GM23338 (cell line): ENCODE measurements around the gene UBXN11. TPM values are rescaled to one million over a fixed set of nuclear protein-coding genes. Genes with fewer than 3 reads are reported as not detected.

ENCODE experiments used
- ATAC-seq: fragments of 200-7000 bp; cut with Tn5 transposase; 3 replicates; pipeline ENCODE4 v1.9.1; 2020
- DNase-seq: peaks from one replicate; pipeline ENCODE4 v3.0.0-alpha.2; 2015; ENCODE audit warnings: low spot score
- H2AFZ ChIP-seq: fragments of 200-600 bp; sonication (generic); 2 replicates; pipeline ENCODE4 v1.8.0; 2016; ENCODE audit warnings: antibody characterized with exemption, mild to moderate bottlenecking, moderate library complexity
- H3F3A ChIP-seq: fragments of 200-600 bp; sonication (generic); replicated peaks from 2 replicates; pipeline ENCODE4 v1.8.0; 2017; ENCODE audit warnings: antibody characterized with exemption, mixed run types, low read depth
- H3K27ac ChIP-seq: fragments of 200-600 bp; sonication (generic); 2 replicates; pipeline ENCODE4 v1.6.1; 2016; ENCODE audit warnings: low read depth
- H3K27me3 ChIP-seq: fragments of 200-600 bp; sonication (generic); 2 replicates; pipeline ENCODE4 v1.8.0; 2016; ENCODE audit warnings: mild to moderate bottlenecking, mixed run types, moderate library complexity; ENCODE audit not compliant: insufficient read depth
- H3K36me3 ChIP-seq: fragments of 200-600 bp; sonication (generic); 2 replicates; pipeline ENCODE4 v1.8.0; 2016; ENCODE audit warnings: mild to moderate bottlenecking; ENCODE audit not compliant: insufficient read depth
- H3K4me1 ChIP-seq: fragments of 200-600 bp; sonication (generic); 2 replicates; pipeline ENCODE4 v1.8.0; 2016; ENCODE audit warnings: mild to moderate bottlenecking, moderate library complexity; ENCODE audit not compliant: insufficient read depth
- H3K4me2 ChIP-seq: fragments of 200-600 bp; sonication (generic); 2 replicates; pipeline ENCODE4 v1.7.1; 2017; ENCODE audit warnings: mixed run types
- H3K4me3 ChIP-seq: fragments of 200-600 bp; sonication (generic); 2 replicates; pipeline ENCODE4 v1.6.1; 2016; ENCODE audit warnings: mixed run types
- H3K79me2 ChIP-seq: fragments of 200-600 bp; sonication (generic); replicated peaks from 2 replicates; pipeline ENCODE4 v1.8.0; 2017; ENCODE audit warnings: mild to moderate bottlenecking; ENCODE audit not compliant: insufficient read depth
- H3K9me2 ChIP-seq: fragments of 200-600 bp; sonication (generic); 2 replicates; pipeline ENCODE4 v1.8.0; 2017; ENCODE audit not compliant: insufficient read depth
- H4K20me1 ChIP-seq: fragments of 200-600 bp; sonication (generic); replicated peaks from 2 replicates; pipeline ENCODE4 v1.8.0; 2017; ENCODE audit warnings: mild to moderate bottlenecking; ENCODE audit not compliant: insufficient read depth
- H3K27ac Mint-ChIP-seq: 2 replicates; pipeline ENCODE4 v1.8.0; 2020; ENCODE audit warnings: inconsistent platforms, mild to moderate bottlenecking, moderate library complexity, mixed read lengths
- H3K27me3 Mint-ChIP-seq: 3 replicates; pipeline ENCODE4 v1.8.0; 2022; ENCODE audit warnings: low read depth, mild to moderate bottlenecking, moderate library complexity, mixed read lengths, inconsistent platforms; ENCODE audit not compliant: insufficient read depth, poor library complexity
- H3K36me3 Mint-ChIP-seq: 3 replicates; pipeline ENCODE4 v1.8.0; 2021; ENCODE audit warnings: low read depth, mild to moderate bottlenecking, inconsistent platforms, moderate library complexity, mixed read lengths
- H3K4me1 Mint-ChIP-seq: 3 replicates; pipeline ENCODE4 v1.8.0; 2020; ENCODE audit warnings: mild to moderate bottlenecking, inconsistent platforms, mixed read lengths
- H3K4me3 Mint-ChIP-seq: 3 replicates; pipeline ENCODE4 v1.8.0; 2021; ENCODE audit warnings: moderate library complexity, mild to moderate bottlenecking, inconsistent platforms, mixed read lengths
- H3K9me3 Mint-ChIP-seq: 3 replicates; pipeline ENCODE4 v1.8.0; 2020; ENCODE audit warnings: moderate library complexity, mild to moderate bottlenecking, inconsistent platforms, mixed read lengths
- JUNB ChIP-seq: IDR thresholded peaks from one replicate; pipeline ENCODE4 v1.6.1; 2016; ENCODE audit warnings: antibody characterized with exemption; ENCODE audit not compliant: unreplicated experiment
- POLR2AphosphoS5 ChIP-seq: IDR thresholded peaks from 2 replicates; pipeline ENCODE4 v1.6.1; 2016; ENCODE audit warnings: antibody characterized with exemption, low read depth
- ZNF331 ChIP-seq: fragments of 250-450 bp; sonication (Bioruptor Pico); IDR thresholded peaks from 2 replicates; pipeline ENCODE4 v1.5.0; 2020; ENCODE audit warnings: low read depth, mild to moderate bottlenecking, moderate library complexity
- polyA plus RNA-seq: library from polyadenylated mRNA; unstranded; fragments of >200 nt; fragmentation: Nextera tagmentation; extraction: Ambion mirVana; gene quantifications from 2 replicates; pipeline ENCODE4 v1.2.1, GENCODE V29; 2016
- total RNA-seq: library from RNA; depleted of rRNA; stranded (reverse); fragments of >200 nt; shearing (Covaris generic); gene quantifications from 2 replicates; pipeline ENCODE4 v1.2.3, GENCODE V29; 2014
- TF ChIP-seq, protein P1 (sequence below), 2 experiments: fragments of 200-600 bp in 1 of 2; sonication (generic) in 1 of 2; conservative IDR thresholded peaks; 2 replicates each; pipeline versions ENCODE4 v1.5.1 to v1.6.1; 2016 to 2017; ENCODE audit warnings: antibody characterized with exemption in 2 of 2, low read depth in 2 of 2, mild to moderate bottlenecking in 2 of 2, moderate library complexity in 1 of 2

The UBXN11 gene
- total and polyA plus RNA-seq, 2 experiments from 2014 or later, result 8.0 to 8.3 TPM

DNA sequence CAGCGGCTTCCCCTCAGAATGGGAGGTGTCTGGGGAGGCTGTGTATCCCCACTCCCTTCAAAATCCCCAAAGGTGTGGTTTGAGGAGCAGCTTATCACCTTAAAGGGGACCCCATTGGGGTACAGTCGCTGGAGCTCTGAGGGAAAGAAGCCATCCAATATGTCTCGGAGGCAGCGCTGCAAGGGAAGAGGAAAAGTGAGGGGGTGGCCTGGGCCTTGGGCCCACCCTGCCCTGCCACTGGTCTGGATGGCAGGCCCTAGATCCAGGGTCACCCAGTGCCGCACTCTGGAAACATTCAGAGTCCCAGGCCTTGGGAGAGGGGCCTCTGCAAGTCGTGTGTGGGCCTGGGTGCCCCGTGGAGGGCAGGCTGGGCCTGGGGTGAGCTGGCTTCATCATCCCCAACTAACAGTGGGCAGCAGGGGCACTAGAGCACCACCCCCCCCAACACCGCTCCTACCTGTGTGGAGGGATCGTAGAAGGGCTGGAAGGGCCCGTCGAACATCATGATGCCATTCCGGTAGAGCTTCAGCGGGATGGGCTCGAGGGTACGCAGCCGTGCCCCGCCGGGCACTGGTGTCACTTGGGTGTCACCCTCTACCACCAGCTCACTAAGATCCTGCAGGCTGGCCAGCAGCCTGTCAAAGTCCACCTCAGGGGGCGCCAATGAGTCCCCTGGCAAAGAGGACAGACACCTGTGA lies 20.9 kb downstream of the UBXN11 start:
- H3K9me3 Mint-ChIP-seq, result no peaks in the 10 kb centered on the region; the same call in 2 of the 3 replicates
- no peaks in the 10 kb centered on the region for H3K9me2 ChIP-seq
- H3K27me3 Mint-ChIP-seq, result peaks cover 22% of the 10 kb centered on the region
- peaks cover 4% of the 10 kb centered on the region; the same call in 2 of the 3 replicates for H3K36me3 Mint-ChIP-seq
- H2AFZ ChIP-seq, result no peak overlapping the region
- H3K27ac Mint-ChIP-seq, result no peak overlapping the region
- 0 out of 2 replicates have a peak, but pooled peaks cover 3% of the 10 kb centered on the region for H4K20me1 ChIP-seq
- ATAC-seq (peak; percentile 53), DNase-seq (peak; percentile 90)
- H3K79me2 ChIP-seq, result no peaks in the 10 kb centered on the region
- no peaks in the 10 kb centered on the region for H3K27me3 ChIP-seq
- peaks cover 4% of the 10 kb centered on the region; the same call in 1 of the 2 replicates for H3K36me3 ChIP-seq
- H3K4me1 Mint-ChIP-seq, result peaks cover 44% of the 10 kb centered on the region
- peaks cover 8% of the 10 kb centered on the region; the same call in 1 of the 2 replicates for H3F3A ChIP-seq
- H3K4me3 Mint-ChIP-seq, result no peak overlapping the region
- no peak for TF ChIP-seq JUNB
- no peak for TF ChIP-seq ZNF331
- TF ChIP-seq, protein P1, sequence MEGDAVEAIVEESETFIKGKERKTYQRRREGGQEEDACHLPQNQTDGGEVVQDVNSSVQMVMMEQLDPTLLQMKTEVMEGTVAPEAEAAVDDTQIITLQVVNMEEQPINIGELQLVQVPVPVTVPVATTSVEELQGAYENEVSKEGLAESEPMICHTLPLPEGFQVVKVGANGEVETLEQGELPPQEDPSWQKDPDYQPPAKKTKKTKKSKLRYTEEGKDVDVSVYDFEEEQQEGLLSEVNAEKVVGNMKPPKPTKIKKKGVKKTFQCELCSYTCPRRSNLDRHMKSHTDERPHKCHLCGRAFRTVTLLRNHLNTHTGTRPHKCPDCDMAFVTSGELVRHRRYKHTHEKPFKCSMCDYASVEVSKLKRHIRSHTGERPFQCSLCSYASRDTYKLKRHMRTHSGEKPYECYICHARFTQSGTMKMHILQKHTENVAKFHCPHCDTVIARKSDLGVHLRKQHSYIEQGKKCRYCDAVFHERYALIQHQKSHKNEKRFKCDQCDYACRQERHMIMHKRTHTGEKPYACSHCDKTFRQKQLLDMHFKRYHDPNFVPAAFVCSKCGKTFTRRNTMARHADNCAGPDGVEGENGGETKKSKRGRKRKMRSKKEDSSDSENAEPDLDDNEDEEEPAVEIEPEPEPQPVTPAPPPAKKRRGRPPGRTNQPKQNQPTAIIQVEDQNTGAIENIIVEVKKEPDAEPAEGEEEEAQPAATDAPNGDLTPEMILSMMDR (conservative IDR thresholded peaks at IDR 0.05; ENCODE audit: low read depth in 2 of 2), result peak; percentile 69 to 83
- H3K4me3 ChIP-seq, result no peak overlapping the region
- peaks cover 23% of the 10 kb centered on the region for H3K4me1 ChIP-seq
- no peak overlapping the region for H3K4me2 ChIP-seq
- H3K27ac ChIP-seq, result no peak overlapping the region

DNA sequence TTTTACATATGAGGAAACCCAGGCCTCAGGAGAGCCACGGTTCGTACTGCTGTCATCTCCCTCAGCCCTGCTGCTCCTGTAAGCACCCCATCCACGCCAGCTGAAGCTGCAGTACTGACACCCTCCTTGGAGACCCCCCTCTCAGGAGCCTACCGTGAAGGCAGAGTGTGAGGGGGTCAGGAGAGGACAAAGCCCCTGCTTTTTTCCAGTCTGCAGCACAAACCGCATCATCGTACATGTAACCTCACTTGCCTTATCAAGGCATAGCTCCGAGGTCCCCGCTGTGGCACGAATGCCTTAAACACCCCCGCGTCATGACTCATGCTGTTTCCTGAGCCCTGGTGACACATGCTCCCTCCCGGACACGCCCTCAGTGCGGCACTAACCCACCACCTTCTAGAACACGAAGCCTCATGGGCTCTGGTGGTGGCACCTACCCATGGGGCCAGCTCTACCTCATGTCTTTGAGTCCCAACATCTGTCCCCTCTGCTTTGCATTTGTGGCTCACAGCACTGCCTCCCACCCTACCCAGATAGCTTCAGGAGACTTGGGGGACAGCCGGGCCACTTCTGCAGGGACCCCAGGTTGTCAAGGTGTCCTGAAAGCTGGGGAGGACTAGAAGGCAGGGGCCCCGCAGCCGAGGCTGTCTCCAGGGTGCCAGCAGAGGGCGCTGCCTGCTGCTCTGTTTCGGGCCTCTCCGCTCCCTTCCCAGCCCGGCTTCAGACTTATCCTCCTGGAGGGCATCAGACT lies 21.7 kb downstream of the UBXN11 start:
- Mint-ChIP-seq H3K9me3 (no peaks in the 10 kb centered on the region; the same call in 2 of the 3 replicates), H3K4me3 (no peak overlapping the region), H3K27ac (peak overlapping the region; percentile 15; the same call in 1 of the 2 replicates), H3K27me3 (peaks cover 25% of the 10 kb centered on the region), H3K36me3 (peaks cover 4% of the 10 kb centered on the region; the same call in 2 of the 3 replicates), H3K4me1 (peaks cover 40% of the 10 kb centered on the region)
- no peak for TF ChIP-seq ZNF331
- TF ChIP-seq, protein P1 (conservative IDR thresholded peaks at IDR 0.05; ENCODE audit: low read depth in 2 of 2), result peak; percentile 90 to 95
- TF ChIP-seq POLR2AphosphoS5, result 0 out of 2 replicates have a peak, but pooled peaks have one; percentile 16
- Histone ChIP-seq H3F3A (peaks cover 8% of the 10 kb centered on the region; the same call in 1 of the 2 replicates), H3K27me3 (no peaks in the 10 kb centered on the region), H3K4me1 (peaks cover 20% of the 10 kb centered on the region), H3K4me3 (no peak overlapping the region), H3K4me2 (no peak overlapping the region), H3K9me2 (no peaks in the 10 kb centered on the region), H4K20me1 (0 out of 2 replicates have a peak, but pooled peaks cover 3% of the 10 kb centered on the region), H3K79me2 (no peaks in the 10 kb centered on the region), H2AFZ (no peak overlapping the region), H3K27ac (peak overlapping the region; percentile 19; the same call in 1 of the 2 replicates), H3K36me3 (peaks cover 4% of the 10 kb centered on the region; the same call in 1 of the 2 replicates)
- peak; percentile 70 for ATAC-seq
- peak; percentile 88 for DNase-seq
